H9 (cell line): ENCODE results near the gene PEX5. TPM values are rescaled to one million over a fixed set of nuclear protein-coding genes. Genes with fewer than 3 reads are reported as not detected.

Experiments
- DNase-seq: peaks from one replicate; pipeline ENCODE4 v3.0.0-alpha.2; 2017
- H2AFZ ChIP-seq: one replicate; pipeline ENCODE4 v1.6.1; 2013; ENCODE audit warnings: mild to moderate bottlenecking, low read length, control low read depth, moderate library complexity
- H2AK5ac ChIP-seq: 2 replicates; pipeline ENCODE4 v1.6.1; 2013; ENCODE audit warnings: low read length, control low read depth, mixed read lengths; ENCODE audit not compliant: insufficient read length
- H2BK120ac ChIP-seq: one replicate; pipeline ENCODE4 v1.6.1; 2013; ENCODE audit warnings: low read depth, mild to moderate bottlenecking, low read length, control low read depth, inconsistent platforms; ENCODE audit not compliant: poor library complexity, severe bottlenecking
- H2BK12ac ChIP-seq: 2 replicates; pipeline ENCODE4 v1.6.1; 2013; ENCODE audit warnings: low read length, control low read depth, mixed read lengths, low read depth; ENCODE audit not compliant: insufficient read length
- H2BK15ac ChIP-seq: 2 replicates; pipeline ENCODE4 v1.6.1; 2013; ENCODE audit warnings: low read depth, low read length, control low read depth
- H2BK20ac ChIP-seq: one replicate; pipeline ENCODE4 v1.6.1; 2013; ENCODE audit warnings: low read depth, mild to moderate bottlenecking, low read length, control low read depth, inconsistent platforms; ENCODE audit not compliant: poor library complexity, severe bottlenecking
- H2BK5ac ChIP-seq: 2 replicates; pipeline ENCODE4 v1.6.1; 2013; ENCODE audit warnings: low read length, control low read depth, mixed read lengths; ENCODE audit not compliant: insufficient read length
- H3K14ac ChIP-seq: 2 replicates; pipeline ENCODE4 v1.6.1; 2013; ENCODE audit warnings: low read length, control low read depth; ENCODE audit not compliant: insufficient read depth
- H3K18ac ChIP-seq: 2 replicates; pipeline ENCODE4 v1.6.1; 2013; ENCODE audit warnings: low read depth, mild to moderate bottlenecking, mixed read lengths, low read length, control low read depth; ENCODE audit not compliant: insufficient read length
- H3K23ac ChIP-seq: 2 replicates; pipeline ENCODE4 v1.6.1; 2013; ENCODE audit warnings: low read length, control low read depth, mixed read lengths, low read depth; ENCODE audit not compliant: insufficient read length
- H3K23me2 ChIP-seq: 2 replicates; pipeline ENCODE4 v1.6.1; 2013; ENCODE audit warnings: low read depth, mild to moderate bottlenecking, mixed read lengths, low read length, control low read depth; ENCODE audit not compliant: insufficient read length, poor library complexity, severe bottlenecking
- H3K27ac ChIP-seq: 2 replicates; pipeline ENCODE4 v1.5.1; 2013; ENCODE audit warnings: low read length, control low read depth, mixed read lengths, low read depth; ENCODE audit not compliant: insufficient read length
- H3K27me3 ChIP-seq: 2 replicates; pipeline ENCODE4 v1.6.1; 2013; ENCODE audit warnings: low read length, control low read depth, inconsistent platforms; ENCODE audit not compliant: insufficient read depth
- H3K4ac ChIP-seq: 2 replicates; pipeline ENCODE4 v1.6.1; 2013; ENCODE audit warnings: low read depth, mild to moderate bottlenecking, control low read depth, inconsistent platforms, low read length, moderate library complexity
- H3K4me1 ChIP-seq: 2 replicates; pipeline ENCODE4 v1.6.1; 2013; ENCODE audit warnings: low read length, control low read depth, inconsistent platforms; ENCODE audit not compliant: insufficient read depth
- H3K4me2 ChIP-seq: 2 replicates; pipeline ENCODE4 v1.6.1; 2013; ENCODE audit warnings: low read length, control low read depth, mixed read lengths; ENCODE audit not compliant: insufficient read length, insufficient read depth
- H3K56ac ChIP-seq: 2 replicates; pipeline ENCODE4 v1.6.1; 2013; ENCODE audit warnings: low read depth, mild to moderate bottlenecking, mixed read lengths, low read length, control low read depth; ENCODE audit not compliant: insufficient read length
- H3K79me1 ChIP-seq: 2 replicates; pipeline ENCODE4 v1.6.1; 2013; ENCODE audit warnings: low read depth, mild to moderate bottlenecking, moderate library complexity, low read length, control low read depth, inconsistent platforms; ENCODE audit not compliant: insufficient read depth, poor library complexity, severe bottlenecking
- H3K79me2 ChIP-seq: 2 replicates; pipeline ENCODE4 v1.6.1; 2013; ENCODE audit warnings: low read length, control low read depth, inconsistent platforms; ENCODE audit not compliant: insufficient read depth
- H3K9ac ChIP-seq: 2 replicates; pipeline ENCODE4 v1.6.1; 2013; ENCODE audit warnings: low read length, control low read depth, mixed read lengths; ENCODE audit not compliant: insufficient read length; ENCODE audit errors: extremely low read depth
- H3K9me3 ChIP-seq: one replicate; pipeline ENCODE4 v1.6.1; 2013; ENCODE audit warnings: low read depth, low read length, inconsistent platforms; ENCODE audit not compliant: control insufficient read depth
- H3T11ph ChIP-seq: one replicate; pipeline ENCODE4 v1.6.1; 2013; ENCODE audit warnings: mild to moderate bottlenecking, low read length, control low read depth, inconsistent platforms
- H4K20me1 ChIP-seq: one replicate; pipeline ENCODE4 v1.6.1; 2013; ENCODE audit not compliant: control insufficient read depth, insufficient read length, insufficient read depth
- H4K5ac ChIP-seq: 2 replicates; pipeline ENCODE4 v1.6.1; 2013; ENCODE audit warnings: low read depth, mild to moderate bottlenecking, mixed read lengths, low read length, control low read depth; ENCODE audit not compliant: insufficient read length
- H4K8ac ChIP-seq: replicated peaks from 2 replicates; pipeline ENCODE4 v1.6.1; 2013; ENCODE audit warnings: low read length, control low read depth, mixed read lengths, low read depth; ENCODE audit not compliant: insufficient read length
- H4K91ac ChIP-seq: 2 replicates; pipeline ENCODE4 v1.6.1; 2013; ENCODE audit warnings: low read depth, mild to moderate bottlenecking, moderate library complexity, mixed read lengths, low read length, control low read depth; ENCODE audit not compliant: insufficient read length
- H3K27ac Mint-ChIP-seq, 3 experiments: 2 replicates in 2 of 3; 3 replicates in 1 of 3; pipeline ENCODE4 v1.8.0; 2020 to 2021; ENCODE audit warnings: mixed read lengths in 3 of 3, mild to moderate bottlenecking in 1 of 3, moderate library complexity in 1 of 3
- H3K27me3 Mint-ChIP-seq: 2 replicates; pipeline ENCODE4 v1.8.0; 2021; ENCODE audit warnings: low read depth, mild to moderate bottlenecking, moderate library complexity, mixed read lengths
- H3K36me3 Mint-ChIP-seq, 3 experiments: 2 replicates in 2 of 3; 3 replicates in 1 of 3; pipeline ENCODE4 v1.8.0; 2020 to 2021; ENCODE audit warnings: low read depth in 3 of 3, mixed read lengths in 3 of 3; ENCODE audit not compliant: insufficient read depth in 1 of 3
- H3K4me1 Mint-ChIP-seq, 2 experiments: 2 replicates each; pipeline ENCODE4 v1.8.0; 2020; ENCODE audit warnings: mixed read lengths in 2 of 2
- H3K4me3 Mint-ChIP-seq, 2 experiments: 2 replicates in 1 of 2; 3 replicates in 1 of 2; pipeline ENCODE4 v1.8.0; 2020 to 2021; ENCODE audit warnings: mild to moderate bottlenecking in 2 of 2, mixed read lengths in 2 of 2, moderate library complexity in 1 of 2
- H3K9me3 Mint-ChIP-seq, 2 experiments: 2 replicates in 1 of 2; 3 replicates in 1 of 2; pipeline ENCODE4 v1.8.0; 2020; ENCODE audit warnings: mild to moderate bottlenecking in 2 of 2, mixed read lengths in 2 of 2, moderate library complexity in 1 of 2
- CTCF ChIP-seq: fragments of 200-600 bp; sonication (generic); conservative IDR thresholded peaks from 3 replicates; pipeline ENCODE4 v1.8.0; 2021; ENCODE audit warnings: antibody characterized with exemption, mild to moderate bottlenecking
- WGBS: extraction: QIAGEN DNeasy Blood & Tissue Kit; methylation state at CpG from one replicate; pipeline ENCODE4 v1.1.7; 2013; ENCODE audit warnings: missing lambda C conversion rate, low lambda C conversion rate, mixed read lengths; ENCODE audit not compliant: insufficient read length; ENCODE audit errors: extremely low coverage; 5-methylcytosine and 5-hydroxymethylcytosine counted together
- total RNA-seq: library from RNA; stranded (reverse); gene quantifications from 2 replicates; pipeline ENCODE4 v1.2.1, GENCODE V29; 2021

Gene PEX5
- total RNA-seq, 1 experiment from 2014 or later, result 40.5 TPM

- Histone ChIP-seq H4K91ac (no peak overlapping the region), H4K5ac (no peak overlapping the region), H3K9ac (no peak overlapping the region), H3K4me1 (no peaks in the 10 kb centered on the region), H4K20me1 (no peaks in the 10 kb centered on the region), H2BK5ac (no peak overlapping the region), H3K23ac (no peak overlapping the region), H3K27ac (no peak overlapping the region), H2BK120ac (no peak overlapping the region), H2AFZ (no peak overlapping the region), H3K4me2 (no peak overlapping the region), H3K4ac (no peak overlapping the region), H3K23me2 (no peaks in the 10 kb centered on the region), H2BK20ac (no peak overlapping the region), H4K8ac (no peak overlapping the region), H3K79me2 (no peaks in the 10 kb centered on the region), H2AK5ac (no peak overlapping the region), H3K18ac (no peak overlapping the region), H2BK15ac (no peak overlapping the region), H3K79me1 (no peaks in the 10 kb centered on the region), H3K27me3 (no peaks in the 10 kb centered on the region), H3K9me3 (no peaks in the 10 kb centered on the region), H3K14ac (no peak overlapping the region), H3T11ph (no peak overlapping the region), H2BK12ac (no peak overlapping the region), H3K56ac (no peak overlapping the region)
- Mint-ChIP-seq H3K4me1 (no peaks in the 10 kb centered on the region), H3K27ac (0 out of 7 replicates have a peak overlapping the region, but pooled peaks of 1 of the 3 experiments have one; percentile 2), H3K27me3 (no peaks in the 10 kb centered on the region; the same call in 1 of the 2 replicates), H3K4me3 (no peak overlapping the region), H3K9me3 (no peaks in the 10 kb centered on the region), H3K36me3 (peaks cover 6 to 53% (median 40%) of the 10 kb centered on the region in 3 experiments)
- DNase-seq, result no peak
- TF ChIP-seq CTCF, result no peak
- WGBS, result no CpG with 5 or more reads among the region's 7 CpGs
Observed at GRCh38 chr12:7146228-7146627, 43.3 kb upstream of the PEX5 start.
